COLO829 (cell line): ENCODE results near the gene GLRX5.

Experiments used
- DNase-seq: peaks from one replicate; pipeline ENCODE4 v3.0.0; 2012; ENCODE audit warnings: low spot score

GLRX5 gene

GRCh38 chr14:95518045-95518751 is 16.7 kb upstream of the GLRX5 start:
- no peak for DNase-seq

GRCh38 chr14:95519699-95520098 is 15.2 kb upstream of the GLRX5 start:
- peak; percentile 44 for DNase-seq

- DNase-seq, result no peak
Observed at GRCh38 chr14:95520346-95520745, 14.5 kb upstream of the GLRX5 start.

- DNase-seq, result no peak
Observed at GRCh38 chr14:95521001-95521400, 13.8 kb upstream of the GLRX5 start.

- DNase-seq, result no peak
Observed at GRCh38 chr14:95522116-95522515, 12.7 kb upstream of the GLRX5 start.

DNA sequence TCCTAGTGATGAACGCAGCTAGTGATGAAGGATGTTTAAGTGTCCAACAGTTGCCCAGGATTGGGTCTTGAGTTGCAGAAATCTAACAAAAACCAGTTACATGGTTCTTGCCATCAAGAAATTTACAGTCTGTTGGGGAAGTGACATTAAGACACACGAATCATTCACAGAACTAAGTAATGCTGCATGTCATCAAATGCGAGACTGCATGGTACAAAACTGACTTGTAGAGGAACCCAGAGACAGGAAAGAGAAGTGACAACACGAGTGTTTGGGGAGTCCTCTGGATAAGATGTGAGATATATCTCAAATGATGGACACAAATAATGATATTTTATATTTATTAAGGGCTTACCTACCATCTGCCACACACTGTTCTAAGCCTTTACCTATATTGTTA is 12.3 kb upstream of the GLRX5 start:
- no peak for DNase-seq

DNA sequence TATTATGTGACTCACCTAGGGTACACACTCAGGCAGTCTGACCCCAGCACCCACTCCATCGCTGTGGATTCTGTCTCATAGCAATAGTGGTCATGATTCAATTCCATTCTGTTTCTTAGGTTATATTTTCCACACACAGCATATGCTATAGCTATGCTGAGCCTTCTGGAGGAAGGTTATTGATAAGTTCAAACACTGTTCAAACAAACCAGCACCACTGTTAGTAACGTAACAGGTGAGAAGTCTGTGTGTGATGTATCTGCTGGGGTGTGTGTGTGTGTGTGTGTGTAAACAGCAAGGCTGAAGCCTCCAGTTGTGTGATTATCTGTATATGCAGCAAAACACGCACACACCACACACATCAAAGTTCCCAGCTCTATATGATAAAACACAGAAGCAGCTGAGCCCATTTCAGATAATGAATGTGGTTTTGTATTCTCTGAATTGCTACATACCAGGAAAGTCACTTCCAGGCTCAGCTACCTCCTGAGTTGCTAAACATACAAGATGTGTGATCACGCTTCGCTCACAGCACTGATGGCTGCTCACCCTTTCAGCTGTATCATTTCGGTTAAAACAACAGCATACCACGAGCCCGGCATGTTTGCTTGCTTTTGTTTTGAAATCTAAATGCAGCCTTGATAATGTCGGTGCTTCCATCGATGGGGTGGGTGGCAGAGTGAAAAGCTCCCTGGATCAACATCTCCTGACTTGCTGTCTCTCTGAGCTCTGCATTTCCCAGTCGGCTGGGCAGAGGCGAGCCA is 11.6 kb upstream of the GLRX5 start:
- DNase-seq, result no peak

DNA sequence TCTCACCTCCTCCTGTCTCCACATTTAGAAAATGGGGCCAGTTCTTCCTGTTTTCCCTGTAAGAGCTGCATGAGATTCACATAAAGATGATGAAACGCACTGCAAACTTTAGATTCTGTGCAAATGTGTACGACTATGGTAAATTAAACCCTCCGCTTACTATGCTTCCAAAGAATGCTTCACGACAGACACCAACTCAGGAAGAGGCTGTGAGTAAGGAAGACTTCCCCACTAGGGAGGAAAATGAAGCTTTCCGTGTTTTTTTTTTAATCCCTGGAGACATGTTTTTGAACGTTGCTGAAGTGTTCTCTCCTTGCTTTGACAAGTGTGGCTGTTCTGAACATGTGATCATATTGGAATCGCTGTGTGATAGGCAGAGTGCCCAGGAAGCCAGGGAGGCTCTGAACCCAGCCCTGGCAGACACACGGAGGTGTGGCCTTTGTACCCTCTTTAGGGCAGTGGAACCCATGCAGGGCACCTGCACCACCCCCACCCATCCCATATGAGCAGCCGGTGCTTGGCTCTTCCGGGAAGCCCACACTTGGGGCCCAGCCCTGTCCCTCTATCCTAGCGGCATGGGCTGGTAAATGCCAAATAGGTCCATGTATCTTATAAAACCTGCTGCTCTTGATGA is 10.9 kb upstream of the GLRX5 start:
- DNase-seq, result no peak

DNA sequence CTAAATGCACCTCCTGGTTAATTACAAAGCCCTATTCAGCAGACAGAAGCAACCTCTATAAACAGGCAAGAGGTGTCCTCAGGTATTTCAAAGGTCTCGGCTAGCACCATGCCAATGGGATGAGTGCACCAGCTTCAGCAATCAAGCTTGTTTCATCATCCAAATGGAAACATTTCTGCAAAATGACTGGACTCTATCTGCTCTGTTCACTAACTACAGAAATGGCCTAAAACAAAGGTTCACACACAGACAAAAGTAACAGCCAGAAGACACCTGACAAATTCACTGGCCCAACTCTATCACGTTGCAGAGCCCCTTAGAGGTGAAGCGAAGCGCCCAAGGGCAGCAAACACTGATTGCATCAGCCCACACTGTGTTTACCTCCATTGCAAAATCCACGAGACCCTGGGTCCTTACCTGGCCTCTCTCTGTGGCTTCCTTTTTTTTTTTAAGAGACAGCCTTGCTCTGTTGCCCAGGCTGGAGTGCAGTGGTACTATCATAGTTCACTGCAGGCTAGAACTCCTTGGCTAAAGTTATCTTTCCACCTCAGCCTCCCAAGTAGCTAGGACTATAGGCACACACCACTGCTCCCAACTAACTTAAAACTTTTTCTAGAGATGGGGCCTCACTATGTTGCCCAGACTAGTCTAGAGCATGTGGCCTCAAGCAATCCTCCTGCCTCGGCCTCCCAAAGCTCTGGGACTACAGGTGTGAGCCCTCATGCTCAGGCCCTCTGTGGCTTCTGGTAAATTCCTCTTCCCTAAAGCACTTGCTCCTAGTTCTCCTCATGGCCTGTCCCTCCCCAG is 9.9 kb upstream of the GLRX5 start:
- no peak for DNase-seq

DNA sequence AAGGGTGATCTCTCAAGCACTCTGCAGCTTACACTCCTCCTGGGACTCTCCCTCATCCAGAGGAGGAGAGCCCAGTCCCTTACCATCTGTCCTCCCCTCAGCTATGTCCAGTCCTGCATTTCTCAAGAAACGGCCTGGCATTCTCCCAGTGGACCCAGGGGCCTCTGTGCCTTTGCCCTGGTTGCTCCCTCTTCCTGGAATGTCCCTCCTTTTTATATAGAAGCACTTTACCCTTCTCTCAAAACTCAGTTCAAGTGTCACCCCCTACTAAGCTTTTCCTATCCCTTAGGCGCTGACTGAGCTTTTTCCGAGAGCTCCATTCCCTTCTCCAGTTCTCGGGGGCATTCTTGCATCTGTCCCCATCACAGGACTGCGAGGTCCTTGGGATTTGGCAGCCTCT is 8.9 kb upstream of the GLRX5 start:
- DNase-seq, result no peak

DNA sequence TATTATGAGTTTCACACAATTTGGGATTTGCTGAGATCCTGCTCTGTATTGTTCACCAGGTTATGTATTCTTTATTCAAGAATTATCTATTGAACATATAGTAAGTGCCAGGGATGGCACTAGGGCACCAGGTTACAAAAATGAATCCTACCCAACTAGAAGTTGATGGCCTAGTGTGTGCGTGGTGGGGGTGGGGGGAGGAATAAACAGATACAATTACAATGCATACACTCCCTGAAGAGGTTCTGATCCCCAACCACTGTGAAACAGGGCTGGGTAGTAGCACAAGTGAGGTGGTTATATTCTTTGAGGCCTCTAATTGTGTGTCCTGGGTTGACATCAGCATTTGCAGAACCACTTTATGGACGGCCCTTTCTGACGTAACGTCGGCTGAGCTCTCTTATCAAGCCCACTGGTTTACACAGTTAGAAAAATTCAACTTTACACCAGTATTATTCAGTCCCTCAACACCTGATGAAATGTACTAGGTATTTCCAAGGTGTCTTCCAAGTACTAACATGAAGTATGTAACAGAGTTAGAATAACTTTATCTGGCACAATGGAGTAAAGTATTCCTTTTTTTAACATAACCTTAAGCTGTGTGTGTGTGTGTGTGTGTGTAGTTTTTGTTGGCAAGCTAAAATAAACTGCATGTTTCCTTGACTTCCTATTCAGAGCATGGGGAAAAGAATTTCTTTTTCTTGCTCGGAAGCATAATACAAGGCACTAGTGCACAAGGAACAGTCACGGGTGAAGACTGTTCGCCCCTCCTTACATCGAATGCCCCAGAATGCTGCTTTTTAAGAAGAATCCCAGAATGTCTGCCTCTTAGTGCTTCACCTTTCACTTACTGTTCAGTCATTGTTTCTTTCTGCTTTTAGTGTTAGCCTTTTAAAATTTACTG is 8.1 kb upstream of the GLRX5 start:
- DNase-seq, result no peak

- DNase-seq, result no peak
Observed at GRCh38 chr14:95527387-95528002, 7.4 kb upstream of the GLRX5 start.

- DNase-seq, result no peak
Observed at GRCh38 chr14:95529216-95529615, 5.6 kb upstream of the GLRX5 start.

GRCh38 chr14:95530473-95531276 is 4.2 kb upstream of the GLRX5 start:
- DNase-seq, result no peak

GRCh38 chr14:95531473-95531872 is 3.4 kb upstream of the GLRX5 start:
- no peak for DNase-seq

DNA sequence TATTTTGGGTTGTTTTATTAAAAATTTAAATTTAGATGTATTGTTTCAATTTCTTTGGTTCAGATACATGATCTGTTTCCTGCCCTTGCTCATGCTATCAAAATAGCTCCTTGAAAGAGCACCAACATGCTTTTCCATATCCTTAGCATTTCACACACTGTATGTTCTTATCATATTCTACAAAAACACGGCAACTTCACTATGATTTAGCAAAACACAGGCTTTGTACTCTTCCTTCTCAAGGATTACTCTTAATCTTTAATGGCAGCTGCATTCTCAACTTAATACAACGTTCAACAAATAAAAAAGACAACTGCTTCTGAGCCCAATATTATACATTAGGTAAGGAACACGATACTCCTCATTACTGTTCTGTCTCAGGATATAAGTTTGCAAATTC is 2.9 kb upstream of the GLRX5 start:
- no peak for DNase-seq

- no peak for DNase-seq
Observed at GRCh38 chr14:95533391-95533821, 1.4 kb upstream of the GLRX5 start.

DNA sequence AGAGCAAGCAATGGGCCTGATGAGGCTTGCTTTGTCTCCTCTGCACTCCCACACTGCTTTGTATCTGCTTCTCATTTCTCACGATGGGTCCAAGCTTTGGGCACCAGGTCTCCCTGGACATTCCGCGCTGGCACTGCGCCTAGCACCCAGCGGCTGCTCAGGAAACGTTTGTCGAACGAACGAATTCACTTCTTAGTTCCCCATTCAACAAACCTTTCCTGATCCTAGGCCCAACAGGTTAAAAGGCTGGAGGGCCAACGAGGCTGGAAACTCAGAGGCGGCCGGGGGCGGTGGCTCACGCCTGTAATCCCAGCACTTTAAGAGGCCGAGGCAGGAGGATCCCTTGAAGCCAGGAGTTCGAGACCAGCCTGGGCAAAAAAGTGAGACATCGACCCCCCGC is 1.0 kb upstream of the GLRX5 start:
- no peak for DNase-seq

DNA sequence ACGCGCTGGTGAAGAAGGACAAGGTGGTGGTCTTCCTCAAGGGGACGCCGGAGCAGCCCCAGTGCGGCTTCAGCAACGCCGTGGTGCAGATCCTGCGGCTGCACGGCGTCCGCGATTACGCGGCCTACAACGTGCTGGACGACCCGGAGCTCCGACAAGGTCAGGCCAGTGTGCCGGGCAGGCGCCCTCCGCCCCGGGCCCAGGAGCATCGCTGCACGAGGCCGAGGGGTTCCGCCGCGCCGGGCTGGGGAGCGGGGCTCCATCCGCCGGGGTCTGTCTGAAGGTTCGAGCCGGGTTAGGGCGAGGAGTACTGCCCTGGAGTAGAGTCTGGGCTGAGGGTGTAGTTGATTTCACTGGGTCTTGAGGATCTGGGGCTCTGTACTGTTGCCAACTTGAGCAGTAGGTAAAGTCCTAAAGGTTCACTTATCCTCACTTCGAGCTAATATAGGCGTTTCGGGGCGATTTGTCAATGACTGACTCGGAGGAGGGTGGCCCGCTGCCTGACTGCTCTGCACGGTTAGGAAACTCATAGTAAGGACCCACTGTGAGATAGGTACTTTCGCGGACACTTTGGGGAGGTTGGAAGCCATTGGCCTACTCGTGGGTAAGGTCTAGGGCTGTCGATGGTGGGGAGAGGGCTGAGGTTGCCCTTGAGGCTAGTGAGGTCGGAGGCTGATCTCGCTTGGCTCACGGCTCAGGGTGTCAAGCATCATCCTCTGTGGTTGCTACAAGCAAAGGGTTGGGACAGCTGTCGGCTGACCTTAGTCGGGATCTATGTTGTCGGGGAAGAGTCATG is 574 bp downstream of the GLRX5 start:
- no peak for DNase-seq
